Peyer's patch (tissue), 4 donors: ENCODE data around the gene UROD.
"Not testable (repeated sequence)": the region's sequence is repeated elsewhere in the genome, so short reads cannot be mapped to it uniquely, and the experiment has no call there.

Source experiments
- POLR2A ChIP-seq, 2 donors: fragments of 450-650 bp; IDR thresholded peaks; one replicate each; pipeline ENCODE4 v1.5.1; 2017; ENCODE audit warnings: antibody characterized with exemption in 2 of 2, mild to moderate bottlenecking in 2 of 2, moderate library complexity in 2 of 2
- TF ChIP-seq, protein P1 (sequence below), 6 experiments: fragments of 450-650 bp in 4 of 6; fragments of 200-600 bp in 2 of 6; sonication (generic) in 1 of 6; IDR thresholded peaks; one replicate each; pipeline ENCODE4 v1.5.1; 2017 to 2019; ENCODE audit warnings: antibody characterized with exemption in 6 of 6, mild to moderate bottlenecking in 3 of 6, moderate library complexity in 1 of 6

DNA sequence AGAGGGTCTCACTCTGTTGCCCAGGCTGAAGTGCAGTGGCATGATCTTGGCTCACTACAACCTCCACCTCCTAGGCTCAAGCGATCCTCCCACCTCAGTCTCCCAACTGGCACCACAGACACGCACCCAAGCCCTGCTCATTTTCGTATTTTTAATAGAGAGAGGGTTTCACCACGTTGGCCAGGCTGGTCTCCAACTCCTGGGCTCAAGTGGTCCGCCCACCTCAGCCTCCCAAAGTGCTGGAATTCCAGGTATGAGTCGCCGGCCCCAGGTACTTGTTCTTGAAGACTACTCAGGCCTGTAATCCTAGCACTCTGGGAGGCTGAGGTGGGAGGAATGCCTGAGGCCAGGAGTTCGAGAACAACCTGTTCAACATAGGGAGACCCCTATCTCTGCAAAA is 10.5 kb upstream of the UROD start:
- TF ChIP-seq, protein P1, sequence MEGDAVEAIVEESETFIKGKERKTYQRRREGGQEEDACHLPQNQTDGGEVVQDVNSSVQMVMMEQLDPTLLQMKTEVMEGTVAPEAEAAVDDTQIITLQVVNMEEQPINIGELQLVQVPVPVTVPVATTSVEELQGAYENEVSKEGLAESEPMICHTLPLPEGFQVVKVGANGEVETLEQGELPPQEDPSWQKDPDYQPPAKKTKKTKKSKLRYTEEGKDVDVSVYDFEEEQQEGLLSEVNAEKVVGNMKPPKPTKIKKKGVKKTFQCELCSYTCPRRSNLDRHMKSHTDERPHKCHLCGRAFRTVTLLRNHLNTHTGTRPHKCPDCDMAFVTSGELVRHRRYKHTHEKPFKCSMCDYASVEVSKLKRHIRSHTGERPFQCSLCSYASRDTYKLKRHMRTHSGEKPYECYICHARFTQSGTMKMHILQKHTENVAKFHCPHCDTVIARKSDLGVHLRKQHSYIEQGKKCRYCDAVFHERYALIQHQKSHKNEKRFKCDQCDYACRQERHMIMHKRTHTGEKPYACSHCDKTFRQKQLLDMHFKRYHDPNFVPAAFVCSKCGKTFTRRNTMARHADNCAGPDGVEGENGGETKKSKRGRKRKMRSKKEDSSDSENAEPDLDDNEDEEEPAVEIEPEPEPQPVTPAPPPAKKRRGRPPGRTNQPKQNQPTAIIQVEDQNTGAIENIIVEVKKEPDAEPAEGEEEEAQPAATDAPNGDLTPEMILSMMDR (IDR thresholded peaks at IDR 0.05), result not testable (repeated sequence)
- TF ChIP-seq POLR2A (IDR thresholded peaks at IDR 0.05), result not testable (repeated sequence)
